HepG2 (cell line): Measurements from ENCODE around the gene IKZF4.

Source experiments
- TF ChIP-seq, protein P1 (sequence below): sonication (generic); formaldehyde crosslinking; IDR thresholded peaks from 2 replicates; pipeline ENCODE4 v1.4.0; 2020; ENCODE audit warnings: mild to moderate bottlenecking, missing genetic modification reagents, borderline replicate concordance
- TF ChIP-seq, protein P2 (sequence below): sonication (generic); formaldehyde crosslinking; IDR thresholded peaks from 2 replicates; pipeline ENCODE4 v1.5.0; 2020; ENCODE audit warnings: missing genetic modification reagents

GRCh38 chr12:56041552-56042429 is 20.9 kb downstream of the IKZF4 start, which contains the start of gene RPS26:
- TF ChIP-seq, protein P1, sequence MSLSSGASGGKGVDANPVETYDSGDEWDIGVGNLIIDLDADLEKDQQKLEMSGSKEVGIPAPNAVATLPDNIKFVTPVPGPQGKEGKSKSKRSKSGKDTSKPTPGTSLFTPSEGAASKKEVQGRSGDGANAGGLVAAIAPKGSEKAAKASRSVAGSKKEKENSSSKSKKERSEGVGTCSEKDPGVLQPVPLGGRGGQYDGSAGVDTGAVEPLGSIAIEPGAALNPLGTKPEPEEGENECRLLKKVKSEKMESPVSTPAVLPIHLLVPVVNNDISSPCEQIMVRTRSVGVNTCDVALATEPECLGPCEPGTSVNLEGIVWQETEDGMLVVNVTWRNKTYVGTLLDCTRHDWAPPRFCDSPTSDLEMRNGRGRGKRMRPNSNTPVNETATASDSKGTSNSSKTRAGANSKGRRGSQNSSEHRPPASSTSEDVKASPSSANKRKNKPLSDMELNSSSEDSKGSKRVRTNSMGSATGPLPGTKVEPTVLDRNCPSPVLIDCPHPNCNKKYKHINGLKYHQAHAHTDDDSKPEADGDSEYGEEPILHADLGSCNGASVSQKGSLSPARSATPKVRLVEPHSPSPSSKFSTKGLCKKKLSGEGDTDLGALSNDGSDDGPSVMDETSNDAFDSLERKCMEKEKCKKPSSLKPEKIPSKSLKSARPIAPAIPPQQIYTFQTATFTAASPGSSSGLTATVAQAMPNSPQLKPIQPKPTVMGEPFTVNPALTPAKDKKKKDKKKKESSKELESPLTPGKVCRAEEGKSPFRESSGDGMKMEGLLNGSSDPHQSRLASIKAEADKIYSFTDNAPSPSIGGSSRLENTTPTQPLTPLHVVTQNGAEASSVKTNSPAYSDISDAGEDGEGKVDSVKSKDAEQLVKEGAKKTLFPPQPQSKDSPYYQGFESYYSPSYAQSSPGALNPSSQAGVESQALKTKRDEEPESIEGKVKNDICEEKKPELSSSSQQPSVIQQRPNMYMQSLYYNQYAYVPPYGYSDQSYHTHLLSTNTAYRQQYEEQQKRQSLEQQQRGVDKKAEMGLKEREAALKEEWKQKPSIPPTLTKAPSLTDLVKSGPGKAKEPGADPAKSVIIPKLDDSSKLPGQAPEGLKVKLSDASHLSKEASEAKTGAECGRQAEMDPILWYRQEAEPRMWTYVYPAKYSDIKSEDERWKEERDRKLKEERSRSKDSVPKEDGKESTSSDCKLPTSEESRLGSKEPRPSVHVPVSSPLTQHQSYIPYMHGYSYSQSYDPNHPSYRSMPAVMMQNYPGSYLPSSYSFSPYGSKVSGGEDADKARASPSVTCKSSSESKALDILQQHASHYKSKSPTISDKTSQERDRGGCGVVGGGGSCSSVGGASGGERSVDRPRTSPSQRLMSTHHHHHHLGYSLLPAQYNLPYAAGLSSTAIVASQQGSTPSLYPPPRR (CRISPR knock-in tag): no peak
- TF ChIP-seq, protein P2, sequence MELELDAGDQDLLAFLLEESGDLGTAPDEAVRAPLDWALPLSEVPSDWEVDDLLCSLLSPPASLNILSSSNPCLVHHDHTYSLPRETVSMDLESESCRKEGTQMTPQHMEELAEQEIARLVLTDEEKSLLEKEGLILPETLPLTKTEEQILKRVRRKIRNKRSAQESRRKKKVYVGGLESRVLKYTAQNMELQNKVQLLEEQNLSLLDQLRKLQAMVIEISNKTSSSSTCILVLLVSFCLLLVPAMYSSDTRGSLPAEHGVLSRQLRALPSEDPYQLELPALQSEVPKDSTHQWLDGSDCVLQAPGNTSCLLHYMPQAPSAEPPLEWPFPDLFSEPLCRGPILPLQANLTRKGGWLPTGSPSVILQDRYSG (CRISPR knock-in tag): no peak
